Duodenal mucosa (tissue), 2 donors: ENCODE data around the gene LRP11.
"Not testable (repeated sequence)": the region's sequence is repeated elsewhere in the genome, so short reads cannot be mapped to it uniquely, and the experiment has no call there.

Source experiments
- H3K27ac ChIP-seq: one replicate; pipeline ENCODE4 v1.7.0; 2013; ENCODE audit warnings: low read depth, low read length
- H3K27me3 ChIP-seq, 2 donors: one replicate each; pipeline ENCODE4 v1.7.0; 2013; ENCODE audit warnings: low read length in 2 of 2, control low read depth in 1 of 2; ENCODE audit not compliant: insufficient read depth in 2 of 2, control insufficient read depth in 1 of 2
- H3K36me3 ChIP-seq, 2 donors: one replicate each; pipeline ENCODE4 v1.7.0; 2013; ENCODE audit warnings: low read length in 2 of 2, control low read depth in 1 of 2; ENCODE audit not compliant: insufficient read depth in 2 of 2, control insufficient read depth in 1 of 2
- H3K4me1 ChIP-seq, 2 donors: one replicate each; pipeline ENCODE4 v1.7.0; 2013; ENCODE audit warnings: low read length in 2 of 2, control low read depth in 1 of 2; ENCODE audit not compliant: insufficient read depth in 2 of 2, control insufficient read depth in 1 of 2
- H3K4me3 ChIP-seq, 2 donors: one replicate each; pipeline ENCODE4 v1.7.0; 2013; ENCODE audit warnings: low read length in 2 of 2, low read depth in 1 of 2
- H3K9ac ChIP-seq, 2 donors: one replicate each; pipeline ENCODE4 v1.7.0; 2013; ENCODE audit warnings: low read length in 2 of 2, low read depth in 1 of 2
- H3K9me3 ChIP-seq, 2 donors: one replicate each; pipeline ENCODE4 v1.7.0; 2013; ENCODE audit warnings: low read length in 2 of 2, control low read depth in 1 of 2; ENCODE audit not compliant: control insufficient read depth in 1 of 2

The LRP11 gene

DNA sequence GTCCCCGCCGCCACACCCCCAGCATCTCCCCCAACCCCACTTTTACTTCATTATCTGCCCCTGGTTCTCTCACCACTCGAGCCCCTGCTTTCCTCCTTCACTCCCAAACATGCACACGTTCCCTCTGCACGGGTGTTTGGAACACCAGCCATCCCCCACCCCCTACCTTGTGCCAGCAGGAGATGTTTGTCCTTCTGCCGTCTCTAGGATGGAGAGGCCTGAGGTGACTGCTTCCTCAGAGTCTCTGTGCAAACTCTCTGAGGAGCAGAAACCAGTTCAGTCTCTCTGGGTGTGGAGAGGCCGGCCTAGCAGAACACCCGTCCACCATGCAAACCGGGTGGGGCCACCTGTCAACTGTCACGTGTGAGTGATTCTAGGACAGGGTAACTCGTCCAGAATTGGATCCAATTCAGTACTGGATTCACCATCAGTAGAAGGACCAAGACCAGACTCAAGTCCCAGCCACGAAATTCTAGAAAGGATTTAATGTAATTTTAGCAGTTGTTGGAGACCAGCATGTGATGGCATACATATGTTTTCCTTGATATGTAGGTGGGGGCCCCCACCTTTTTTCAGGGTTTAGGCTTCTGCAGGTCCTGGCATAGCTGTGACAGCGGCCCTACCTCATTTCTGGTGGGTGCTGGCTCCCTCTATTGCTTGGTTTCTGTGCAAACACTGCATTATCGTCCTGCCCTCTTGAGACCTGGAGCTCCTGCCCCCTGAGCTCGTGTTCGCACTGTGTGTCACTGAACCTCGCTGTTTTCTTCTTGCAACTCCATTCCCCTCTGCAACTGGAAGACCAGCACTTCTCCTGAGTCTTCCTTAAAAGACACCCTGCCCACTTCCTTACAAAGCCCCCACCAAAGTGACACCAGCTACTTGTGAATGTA lies 33.9 kb upstream of the LRP11 start, which contains the start of gene RAET1E:
Gene RAET1E (minus strand): TSS at position 259 of the 890 bp plus-strand sequence. CDS start 7,212 bp downstream, outside the sequence.
- peak within 1 kb of the TSS; percentile 68 for H3K27ac ChIP-seq
- H3K4me1 ChIP-seq = peaks cover 26 to 32% of the 10 kb centered on the region in 2 donors
- peak within 1 kb of the TSS; percentile 30 to 57 for H3K9ac ChIP-seq
- no peaks in the 10 kb centered on the region for H3K9me3 ChIP-seq
- H3K4me3 ChIP-seq = peak within 1 kb of the TSS; percentile 64 to 65
- no peaks in the 10 kb centered on the region for H3K36me3 ChIP-seq
- H3K27me3 ChIP-seq = no peaks in the 10 kb centered on the region

- peak overlapping the region; percentile 30 to 57 for H3K9ac ChIP-seq
- peak overlapping the region; percentile 68 for H3K27ac ChIP-seq
- no peaks in the 10 kb centered on the region for H3K36me3 ChIP-seq
- H3K4me1 ChIP-seq = peaks cover 26 to 32% of the 10 kb centered on the region in 2 donors
- H3K4me3 ChIP-seq = peak overlapping the region; percentile 64 to 65
- H3K9me3 ChIP-seq = no peaks in the 10 kb centered on the region
- H3K27me3 ChIP-seq = no peaks in the 10 kb centered on the region
These were observed 33.0 kb upstream of the LRP11 start for GRCh38 chr6:149897015-149897697.

GRCh38 chr6:149896491-149896890 lies 32.3 kb upstream of the LRP11 start:
- peak overlapping the region in 1 of 2 donors; percentile 64 for H3K4me3 ChIP-seq
- H3K27me3 ChIP-seq = no peaks in the 10 kb centered on the region
- H3K9me3 ChIP-seq = no peaks in the 10 kb centered on the region
- H3K4me1 ChIP-seq = peaks cover 26 to 32% of the 10 kb centered on the region in 2 donors
- H3K36me3 ChIP-seq = no peaks in the 10 kb centered on the region
- no peak overlapping the region for H3K27ac ChIP-seq
- H3K9ac ChIP-seq = no peak overlapping the region

GRCh38 chr6:149895833-149896271 lies 31.7 kb upstream of the LRP11 start:
- no peak overlapping the region for H3K9ac ChIP-seq
- H3K27me3 ChIP-seq = no peaks in the 10 kb centered on the region
- no peak overlapping the region for H3K4me3 ChIP-seq

GRCh38 chr6:149895048-149895590 lies 31.0 kb upstream of the LRP11 start:
- no peak overlapping the region for H3K27ac ChIP-seq
- no peak overlapping the region for H3K4me3 ChIP-seq
- no peaks in the 10 kb centered on the region for H3K9me3 ChIP-seq

More at GRCh38 chr6:149895833-149896271, 31.7 kb upstream of the LRP11 start:
- no peak overlapping the region for H3K27ac ChIP-seq
- no peaks in the 10 kb centered on the region for H3K9me3 ChIP-seq
- H3K36me3 ChIP-seq = no peaks in the 10 kb centered on the region
- H3K4me1 ChIP-seq = peaks cover 26 to 32% of the 10 kb centered on the region in 2 donors

GRCh38 chr6:149891864-149892263 lies 27.7 kb upstream of the LRP11 start:
- not testable (repeated sequence) for H3K4me3 ChIP-seq, H3K27me3 ChIP-seq, H3K9ac ChIP-seq, H3K36me3 ChIP-seq, H3K27ac ChIP-seq, H3K9me3 ChIP-seq
- peaks cover 16 to 29% of the 10 kb centered on the region in 2 donors for H3K4me1 ChIP-seq

More at GRCh38 chr6:149895048-149895590, 31.0 kb upstream of the LRP11 start:
- Histone ChIP-seq H3K27me3 (no peaks in the 10 kb centered on the region), H3K4me1 (peaks cover 26 to 32% of the 10 kb centered on the region in 2 donors), H3K36me3 (no peaks in the 10 kb centered on the region), H3K9ac (no peak overlapping the region)

GRCh38 chr6:149891259-149891658 lies 27.1 kb upstream of the LRP11 start:
- no peaks in the 10 kb centered on the region for H3K36me3 ChIP-seq
- no peak overlapping the region for H3K4me3 ChIP-seq
- H3K9me3 ChIP-seq = no peaks in the 10 kb centered on the region
- H3K27me3 ChIP-seq = no peaks in the 10 kb centered on the region
- H3K4me1 ChIP-seq = peaks cover 9 to 23% of the 10 kb centered on the region in 2 donors
- no peak overlapping the region for H3K9ac ChIP-seq
- no peak overlapping the region for H3K27ac ChIP-seq

- Histone ChIP-seq H3K4me1 (peaks cover 3 to 17% of the 10 kb centered on the region in 2 donors), H3K36me3 (no peaks in the 10 kb centered on the region), H3K27me3 (no peaks in the 10 kb centered on the region), H3K4me3 (no peak overlapping the region), H3K9me3 (no peaks in the 10 kb centered on the region), H3K9ac (no peak overlapping the region), H3K27ac (no peak overlapping the region)
These were observed 26.5 kb upstream of the LRP11 start for GRCh38 chr6:149890629-149891045.

- H3K9ac ChIP-seq = no peak overlapping the region
- no peaks in the 10 kb centered on the region for H3K27me3 ChIP-seq
- no peaks in the 10 kb centered on the region for H3K36me3 ChIP-seq
- no peak overlapping the region for H3K4me3 ChIP-seq
- peaks cover 0 to 7% of the 10 kb centered on the region in 2 donors for H3K4me1 ChIP-seq
- H3K27ac ChIP-seq = no peak overlapping the region
- H3K9me3 ChIP-seq = no peaks in the 10 kb centered on the region
These were observed 25.2 kb upstream of the LRP11 start for GRCh38 chr6:149889326-149889725.

DNA sequence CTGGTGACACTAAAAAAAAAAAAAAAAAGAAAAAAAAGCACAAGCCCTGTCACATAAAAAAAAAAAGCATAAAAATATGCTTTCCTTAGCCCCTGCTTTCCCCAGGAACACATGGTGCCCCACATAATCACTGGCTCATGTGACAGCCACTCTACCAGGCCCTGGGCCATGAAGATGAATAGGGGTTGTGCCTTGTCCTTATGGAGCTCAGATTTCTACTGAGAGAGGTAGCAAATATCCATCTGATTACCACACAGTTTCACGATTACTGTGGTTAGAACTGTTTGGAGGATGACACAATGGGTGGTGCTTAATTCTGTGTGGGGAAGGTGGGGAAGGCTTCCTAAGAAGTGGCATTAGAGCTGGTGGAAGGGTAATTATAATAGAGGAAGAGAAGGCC lies 24.5 kb upstream of the LRP11 start:
- Histone ChIP-seq H3K9ac (no peak overlapping the region), H3K4me1 (peaks cover 0 to 7% of the 10 kb centered on the region in 2 donors), H3K36me3 (no peaks in the 10 kb centered on the region), H3K27ac (no peak overlapping the region), H3K9me3 (no peaks in the 10 kb centered on the region), H3K27me3 (no peaks in the 10 kb centered on the region), H3K4me3 (no peak overlapping the region)
